GM18861 (cell line): ENCODE measurements around the gene CSMD2.

ENCODE experiments used
- ATAC-seq: cut with Tn5 transposase; IDR thresholded peaks from one replicate; pipeline ENCODE4 v1.9.1; 2021; ENCODE audit not compliant: unreplicated experiment

The CSMD2 gene

GRCh38 chr1:34007760-34008159 lies 157.3 kb downstream of the CSMD2 start:
- ATAC-seq, result no peak

GRCh38 chr1:34005309-34005708 lies 159.7 kb downstream of the CSMD2 start:
- no peak for ATAC-seq

- no peak for ATAC-seq
Observed at GRCh38 chr1:34002810-34003209, 162.2 kb downstream of the CSMD2 start.

GRCh38 chr1:33997127-33998036 lies 167.6 kb downstream of the CSMD2 start:
- no peak for ATAC-seq

- no peak for ATAC-seq
Observed at GRCh38 chr1:33996281-33996680, 168.7 kb downstream of the CSMD2 start.

- no peak for ATAC-seq
Observed at GRCh38 chr1:33993301-33993700, 171.7 kb downstream of the CSMD2 start.

GRCh38 chr1:33990281-33990680 lies 174.7 kb downstream of the CSMD2 start:
- no peak for ATAC-seq

GRCh38 chr1:33988161-33988560 lies 176.9 kb downstream of the CSMD2 start:
- ATAC-seq, result no peak

GRCh38 chr1:33986390-33987095 lies 178.5 kb downstream of the CSMD2 start:
- no peak for ATAC-seq

- no peak for ATAC-seq
Observed at GRCh38 chr1:33985656-33986055, 179.4 kb downstream of the CSMD2 start.

- ATAC-seq, result no peak
Observed at GRCh38 chr1:33984906-33985565, 180.0 kb downstream of the CSMD2 start.

GRCh38 chr1:33982419-33982818 lies 182.6 kb downstream of the CSMD2 start:
- no peak for ATAC-seq

- no peak for ATAC-seq
Observed at GRCh38 chr1:33979341-33979740, 185.7 kb downstream of the CSMD2 start.

- no peak for ATAC-seq
Observed at GRCh38 chr1:33975961-33976360, 189.1 kb downstream of the CSMD2 start.

GRCh38 chr1:33973799-33974545 lies 191.1 kb downstream of the CSMD2 start:
- ATAC-seq, result no peak

- no peak for ATAC-seq
Observed at GRCh38 chr1:33972676-33973395, 192.2 kb downstream of the CSMD2 start.

GRCh38 chr1:33971913-33972312 lies 193.1 kb downstream of the CSMD2 start:
- ATAC-seq, result no peak

GRCh38 chr1:33971018-33971710 lies 193.9 kb downstream of the CSMD2 start:
- no peak for ATAC-seq

GRCh38 chr1:33970148-33970825 lies 194.7 kb downstream of the CSMD2 start:
- no peak for ATAC-seq
